GM21825 (cell line): Measurements from ENCODE around the gene PIK3R2.

Experiments
- ATAC-seq: cut with Tn5 transposase; IDR thresholded peaks from one replicate; pipeline ENCODE4 v1.9.1; 2021; ENCODE audit warnings: mild to moderate bottlenecking, moderate library complexity; ENCODE audit not compliant: unreplicated experiment

Gene PIK3R2

DNA sequence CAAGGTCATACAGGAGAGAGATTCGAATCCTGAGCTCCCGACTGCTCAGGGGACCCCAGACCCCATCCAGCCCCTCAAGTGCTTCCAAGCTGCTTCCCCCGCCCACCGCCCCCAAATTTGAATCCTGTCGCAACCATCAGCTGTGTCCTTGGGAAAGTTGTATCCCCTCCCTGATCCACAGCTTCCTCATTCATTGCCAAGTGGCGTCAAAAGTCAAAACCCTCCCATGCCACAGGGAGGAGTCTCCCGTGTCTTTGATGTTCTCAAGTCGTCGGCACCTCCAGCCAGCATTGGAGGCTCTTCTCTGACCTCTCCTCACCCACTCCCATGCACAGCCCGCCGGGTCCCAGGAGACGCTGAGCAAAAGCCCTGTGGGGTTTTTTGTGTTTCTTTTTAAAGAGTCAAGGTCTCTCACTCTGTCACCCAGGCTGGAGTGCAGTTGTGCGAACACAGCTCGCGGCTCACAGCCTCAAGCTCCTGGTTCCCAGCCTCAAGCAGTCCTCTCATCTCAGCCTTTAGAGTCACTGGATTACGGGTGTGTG lies 17.8 kb downstream of the PIK3R2 start:
- no peak for ATAC-seq

DNA sequence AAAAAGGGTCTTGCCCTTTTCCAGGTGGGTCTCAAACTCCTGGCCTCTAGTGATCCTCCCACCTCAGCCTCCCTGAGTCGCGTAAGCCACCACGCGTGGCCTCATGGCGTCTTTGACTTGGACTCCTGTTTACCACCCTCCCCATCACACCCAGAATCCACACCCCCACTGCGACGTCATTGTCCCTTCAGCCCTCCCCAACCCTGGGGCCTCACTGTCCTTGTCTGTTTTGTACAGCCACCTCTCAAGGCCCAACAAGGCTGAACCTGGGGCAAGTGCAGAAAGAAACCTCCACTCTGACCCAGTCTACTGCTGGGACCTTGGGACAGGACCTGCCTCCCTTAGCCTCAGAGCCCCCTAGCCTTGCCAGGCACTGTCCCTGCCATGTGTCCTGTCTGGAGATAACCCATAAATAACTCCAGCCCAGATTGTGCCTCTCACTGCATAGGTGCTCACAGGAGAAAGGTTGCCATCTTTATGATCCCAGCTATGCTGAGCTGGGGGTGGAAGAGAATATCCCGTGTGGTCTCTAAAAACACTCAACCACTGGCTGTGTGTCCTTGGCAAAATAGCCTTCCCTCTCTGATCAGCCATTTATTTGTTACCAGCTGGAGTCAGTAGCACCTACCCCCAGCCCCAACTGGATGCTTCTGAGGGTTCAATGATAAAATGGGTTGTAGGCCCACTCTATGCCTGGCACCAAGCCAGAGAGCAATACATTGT lies 18.8 kb downstream of the PIK3R2 start:
- no peak for ATAC-seq

- ATAC-seq, result no peak
Observed at GRCh38 chr19:18172331-18173053, 19.5 kb downstream of the PIK3R2 start.

GRCh38 chr19:18173054-18173571 lies 20.1 kb downstream of the PIK3R2 start:
- ATAC-seq, result peak; percentile 3

DNA sequence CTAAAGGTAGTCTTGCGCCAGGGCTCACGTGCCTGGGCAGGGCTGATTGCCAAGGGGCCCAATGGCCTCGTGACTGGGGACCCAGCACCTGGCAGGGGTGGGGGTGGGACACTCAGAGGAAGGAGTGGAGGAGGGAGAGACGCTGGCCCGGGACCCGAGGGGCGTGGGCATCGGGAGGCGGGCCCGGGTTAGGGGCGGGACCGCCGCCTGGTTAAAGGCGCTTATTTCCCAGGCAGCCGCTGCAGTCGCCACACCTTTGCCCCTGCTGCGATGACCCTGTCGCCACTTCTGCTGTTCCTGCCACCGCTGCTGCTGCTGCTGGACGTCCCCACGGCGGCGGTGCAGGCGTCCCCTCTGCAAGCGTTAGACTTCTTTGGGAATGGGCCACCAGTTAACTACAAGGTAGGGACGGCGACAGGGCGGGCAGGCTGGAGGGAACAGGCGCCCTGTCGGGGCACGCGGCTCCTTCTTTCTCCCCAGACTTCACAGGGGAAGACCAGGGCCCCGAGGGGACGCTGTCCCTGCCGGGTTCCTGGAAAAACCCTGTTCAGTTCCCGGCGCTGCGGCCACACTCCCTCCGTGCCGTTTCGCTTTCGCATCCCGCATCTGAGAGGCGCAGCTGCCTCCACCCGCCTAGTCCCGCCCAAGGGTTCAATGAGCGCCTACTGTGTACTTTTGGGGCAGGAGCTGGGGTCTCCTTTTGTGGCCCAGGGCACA lies 20.8 kb downstream of the PIK3R2 start, which contains the start of gene IFI30:
Gene IFI30 (plus strand): TSS at position 242 of the 717 bp plus-strand sequence. CDS start 29 bp downstream, at position 271.
- ATAC-seq, result peak; percentile 45

DNA sequence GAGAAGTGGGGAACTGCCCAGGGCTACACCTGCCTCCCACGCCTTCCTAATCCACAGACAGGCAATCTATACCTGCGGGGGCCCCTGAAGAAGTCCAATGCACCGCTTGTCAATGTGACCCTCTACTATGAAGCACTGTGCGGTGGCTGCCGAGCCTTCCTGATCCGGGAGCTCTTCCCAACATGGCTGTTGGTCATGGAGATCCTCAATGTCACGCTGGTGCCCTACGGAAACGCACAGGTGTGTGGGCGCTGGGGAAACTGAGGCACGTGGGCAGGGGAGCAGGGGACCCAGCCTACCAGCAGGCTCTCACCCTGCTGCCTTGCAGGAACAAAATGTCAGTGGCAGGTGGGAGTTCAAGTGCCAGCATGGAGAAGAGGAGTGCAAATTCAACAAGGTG lies 22.0 kb downstream of the PIK3R2 start:
- ATAC-seq, result no peak

DNA sequence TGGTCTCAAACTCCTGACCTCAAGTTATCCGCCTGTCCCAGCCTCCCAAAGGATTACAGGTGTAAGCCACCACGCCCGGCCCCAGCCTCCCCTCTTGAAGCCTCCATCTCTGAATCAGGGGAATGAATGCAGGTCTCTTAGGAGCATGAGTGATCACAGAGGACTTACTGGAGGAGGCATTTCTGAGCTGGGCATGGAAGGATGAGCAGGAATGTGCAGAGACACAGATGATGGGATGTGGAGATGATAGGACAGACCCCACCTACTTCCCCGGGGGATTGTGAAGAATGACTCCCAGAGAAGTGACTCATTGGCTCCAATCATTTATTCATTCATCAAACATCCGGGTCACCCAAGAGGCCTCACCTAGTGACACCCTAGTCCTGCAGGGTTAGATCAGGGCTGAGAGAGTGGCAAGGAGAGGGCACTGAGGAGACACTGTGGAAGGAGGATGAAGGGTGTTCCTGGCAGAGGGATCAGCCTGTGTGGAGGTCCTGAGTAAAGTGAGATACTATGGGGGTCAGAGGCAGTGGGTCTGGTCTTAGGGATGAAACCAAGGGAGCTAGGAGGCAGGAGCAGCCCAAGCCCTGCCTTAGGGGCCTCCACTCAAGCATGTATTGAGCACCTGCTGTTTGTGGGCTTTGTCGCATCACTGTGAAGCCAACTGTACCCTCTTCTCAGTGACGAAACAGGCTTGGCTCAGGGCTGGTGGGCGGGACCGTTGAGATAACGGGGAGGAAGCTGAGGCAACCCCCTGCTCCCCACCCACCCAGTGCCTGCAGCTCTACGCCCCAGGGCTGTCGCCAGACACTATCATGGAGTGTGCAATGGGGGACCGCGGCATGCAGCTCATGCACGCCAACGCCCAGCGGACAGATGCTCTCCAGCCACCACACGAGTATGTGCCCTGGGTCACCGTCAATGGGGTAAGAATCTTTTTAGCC lies 23.7 kb downstream of the PIK3R2 start:
- ATAC-seq, result no peak

GRCh38 chr19:18179957-18180356 lies 27.0 kb downstream of the PIK3R2 start:
- ATAC-seq, result no peak

GRCh38 chr19:18183529-18183928 lies 30.6 kb downstream of the PIK3R2 start:
- no peak for ATAC-seq

GRCh38 chr19:18185538-18185937 lies 32.6 kb downstream of the PIK3R2 start:
- ATAC-seq, result no peak

DNA sequence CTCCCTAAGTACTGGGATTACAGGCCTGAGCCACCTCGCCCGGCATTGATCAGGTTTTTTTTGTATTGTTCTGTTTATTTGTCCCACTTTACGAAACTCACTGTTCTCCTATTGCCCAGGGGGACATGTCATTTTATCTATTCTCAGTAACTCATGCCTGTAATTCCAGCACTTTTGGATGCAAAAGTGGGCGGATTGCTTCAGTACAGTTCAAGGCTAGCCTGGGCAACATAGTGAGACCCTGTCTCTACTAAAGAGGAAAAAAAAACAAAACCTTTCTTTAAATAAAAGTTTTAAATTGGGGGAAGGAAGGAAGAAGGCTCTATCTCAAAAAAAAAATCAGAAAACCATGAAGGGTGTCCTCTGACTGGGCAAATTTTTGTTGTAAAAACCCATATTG lies 37.3 kb downstream of the PIK3R2 start:
- ATAC-seq, result no peak

- ATAC-seq, result no peak
Observed at GRCh38 chr19:18191640-18192062, 38.7 kb downstream of the PIK3R2 start.

DNA sequence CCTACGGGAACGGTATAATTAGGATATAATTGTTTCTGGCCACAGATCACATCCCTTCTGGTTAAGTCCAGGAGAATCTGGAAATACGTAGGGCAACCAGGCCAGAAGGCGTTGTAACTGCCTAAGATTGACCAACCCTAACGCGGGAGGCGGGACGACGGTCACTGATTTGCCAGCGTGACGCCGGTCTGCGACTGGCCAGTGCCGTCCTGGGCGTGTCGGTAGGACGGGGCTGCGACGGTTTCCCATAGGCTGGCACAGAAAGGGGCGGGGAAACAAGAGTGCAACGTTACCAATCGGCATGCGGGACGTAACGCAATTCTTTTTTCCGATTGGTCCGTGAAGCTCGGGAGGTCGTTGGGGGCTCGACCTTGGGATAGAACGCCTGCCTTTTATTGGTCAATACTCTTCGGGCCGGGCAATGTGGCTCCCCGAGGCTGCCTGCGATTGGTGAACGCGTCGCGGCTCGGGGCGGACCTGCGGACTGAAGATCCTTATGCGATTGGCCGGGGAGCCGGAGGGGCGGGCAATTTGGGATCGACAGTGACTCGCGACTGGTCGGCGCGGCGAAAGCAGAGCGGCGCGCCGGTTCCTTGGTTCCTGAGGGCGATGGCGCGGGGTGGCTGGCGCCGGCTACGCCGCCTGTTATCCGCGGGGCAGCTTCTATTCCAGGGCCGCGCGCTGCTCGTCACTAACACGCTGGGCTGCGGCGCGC lies 39.9 kb downstream of the PIK3R2 start, which contains the start of gene MPV17L2:
Gene MPV17L2 (plus strand): TSS at position 546 of the 715 bp plus-strand sequence. CDS start 64 bp downstream, at position 610.
- ATAC-seq, result peak; percentile 80

DNA sequence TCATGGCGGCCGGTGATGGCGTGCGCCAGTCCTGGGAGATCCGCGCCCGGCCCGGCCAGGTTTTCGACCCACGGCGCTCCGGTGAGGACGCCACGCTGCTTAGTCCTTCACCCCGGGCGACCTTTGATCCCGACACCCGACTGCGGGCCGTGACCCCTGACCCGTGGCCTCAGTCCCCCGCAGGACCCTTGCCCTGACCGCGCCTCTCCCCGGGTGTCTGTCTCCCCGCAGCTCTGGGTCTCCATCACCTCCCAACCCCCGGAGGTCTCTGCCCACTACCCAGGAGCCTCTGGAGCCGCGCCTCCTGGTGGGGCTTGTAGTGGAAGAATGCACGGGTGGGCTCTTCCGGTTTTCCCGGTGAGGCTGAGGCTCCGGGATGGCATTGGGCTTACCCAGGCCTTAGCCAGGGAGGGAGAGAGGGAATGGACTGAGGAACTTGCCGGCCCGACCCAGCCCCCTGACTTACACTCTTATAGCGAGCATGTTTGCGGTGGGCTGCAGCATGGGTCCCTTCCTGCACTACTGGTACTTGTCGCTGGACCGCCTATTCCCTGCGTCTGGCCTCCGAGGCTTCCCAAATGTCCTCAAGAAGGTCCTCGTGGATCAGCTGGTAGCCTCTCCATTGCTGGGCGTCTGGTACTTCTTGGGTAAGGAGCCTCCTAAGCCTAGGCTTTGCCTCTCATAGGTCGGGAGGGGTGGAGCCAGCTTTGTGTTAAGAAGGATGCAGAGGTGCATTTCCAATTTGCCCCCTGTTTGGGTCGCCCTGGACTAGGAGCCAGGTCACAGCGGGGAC lies 40.6 kb downstream of the PIK3R2 start:
- no peak for ATAC-seq

- no peak for ATAC-seq
Observed at GRCh38 chr19:18194181-18194530, 41.2 kb downstream of the PIK3R2 start.

DNA sequence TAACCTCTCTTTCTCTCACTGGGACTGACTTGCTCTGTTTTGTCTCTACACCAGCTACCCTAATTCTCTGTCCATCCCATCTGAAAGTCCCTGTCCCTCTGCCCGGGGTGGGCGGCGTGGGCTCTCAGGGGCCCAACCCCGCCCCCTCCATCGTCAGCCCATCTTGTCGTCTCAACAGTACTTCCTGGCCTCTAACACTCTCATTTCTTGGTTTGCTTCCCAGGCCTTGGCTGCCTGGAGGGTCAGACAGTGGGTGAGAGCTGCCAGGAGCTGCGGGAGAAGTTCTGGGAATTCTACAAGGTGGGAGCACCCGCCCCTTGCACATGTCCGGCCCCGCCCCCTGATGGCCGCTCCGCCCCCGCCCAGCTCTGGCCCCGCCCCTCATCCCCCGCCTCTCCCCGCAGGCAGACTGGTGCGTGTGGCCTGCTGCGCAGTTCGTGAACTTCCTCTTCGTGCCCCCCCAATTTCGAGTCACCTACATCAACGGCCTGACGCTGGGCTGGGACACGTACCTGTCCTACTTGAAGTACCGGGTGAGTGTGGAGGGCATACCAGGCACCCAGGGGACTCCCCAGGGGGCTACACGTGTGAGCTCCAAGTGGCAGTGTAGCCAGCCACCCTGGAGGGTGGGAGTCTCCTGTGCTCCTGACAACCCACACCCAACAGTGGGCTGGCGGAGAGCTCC lies 41.7 kb downstream of the PIK3R2 start:
- no peak for ATAC-seq

- no peak for ATAC-seq
Observed at GRCh38 chr19:18196511-18196845, 43.5 kb downstream of the PIK3R2 start.

- no peak for ATAC-seq
Observed at GRCh38 chr19:18197306-18197705, 44.3 kb downstream of the PIK3R2 start.
